HL-60 (cell line): ENCODE measurements around the gene ADAMTSL3.

Source experiments
- DNase-seq, 2 experiments: peaks; one replicate each; pipeline ENCODE4 v3.0.0-alpha.2; 2010 to 2020; ENCODE audit warnings: low read depth in 1 of 2, low spot score in 1 of 2
- H3K27ac ChIP-seq: fragments of 250-450 bp; sonication (Bioruptor Pico); replicated peaks from 2 replicates; pipeline ENCODE4 v1.5.1; 2020; ENCODE audit warnings: mild to moderate bottlenecking, moderate library complexity
- H3K27me3 ChIP-seq: fragments of 250-450 bp; sonication (Bioruptor Pico); 2 replicates; pipeline ENCODE4 v1.5.1; 2021; ENCODE audit warnings: mild to moderate bottlenecking, moderate library complexity; ENCODE audit not compliant: insufficient read depth, poor library complexity, severe bottlenecking
- H3K4me3 ChIP-seq: replicated peaks from 2 replicates; pipeline ENCODE4 v1.5.1; 2011; ENCODE audit warnings: mild to moderate bottlenecking, control low read depth, low read length; ENCODE audit not compliant: insufficient read depth
- CTCF ChIP-seq: IDR thresholded peaks from one replicate; pipeline ENCODE4 v1.5.1; 2011; ENCODE audit warnings: low read length, control low read depth, inconsistent platforms; ENCODE audit not compliant: insufficient read depth
- GABPA ChIP-seq: IDR thresholded peaks from 2 replicates; pipeline ENCODE4 v1.6.1; 2012; ENCODE audit warnings: low read depth
- POLR2AphosphoS5 ChIP-seq: IDR thresholded peaks from 2 replicates; pipeline ENCODE4 v1.6.1; 2012; ENCODE audit warnings: low read depth
- SPI1 ChIP-seq: IDR thresholded peaks from 2 replicates; pipeline ENCODE4 v1.6.1; 2012; ENCODE audit warnings: low read depth, mild to moderate bottlenecking, borderline replicate concordance
- TF ChIP-seq, protein P1 (sequence below): IDR thresholded peaks from 2 replicates; pipeline ENCODE4 v1.6.1; 2012; ENCODE audit warnings: low read depth; ENCODE audit not compliant: insufficient replicate concordance

The ADAMTSL3 gene

DNA sequence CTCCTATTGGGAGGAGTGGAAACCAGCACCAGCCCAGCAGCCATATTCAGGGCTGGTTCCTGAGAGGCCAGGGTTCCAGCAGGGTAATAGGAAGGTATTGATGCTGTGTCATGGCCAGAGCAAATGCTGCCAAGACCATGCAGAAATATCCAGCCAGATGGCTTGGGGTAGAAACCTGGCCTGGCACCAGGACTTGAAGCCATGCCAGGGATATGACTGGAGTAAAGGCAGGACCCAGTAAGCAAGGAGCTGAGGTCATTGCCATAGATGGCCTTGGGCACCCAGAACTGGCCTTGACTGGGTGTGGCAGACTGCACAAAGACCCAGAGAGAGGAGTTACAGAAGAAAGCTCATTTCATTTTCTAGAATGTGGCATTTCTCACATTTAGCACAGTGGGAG is 324.1 kb downstream of the ADAMTSL3 start:
- Histone ChIP-seq H3K27me3 (no peaks in the 10 kb centered on the region), H3K27ac (no peak overlapping the region), H3K4me3 (no peak overlapping the region)
- no peak for TF ChIP-seq SPI1
- no peak for TF ChIP-seq GABPA
- TF ChIP-seq POLR2AphosphoS5: no peak
- TF ChIP-seq, protein P1, sequence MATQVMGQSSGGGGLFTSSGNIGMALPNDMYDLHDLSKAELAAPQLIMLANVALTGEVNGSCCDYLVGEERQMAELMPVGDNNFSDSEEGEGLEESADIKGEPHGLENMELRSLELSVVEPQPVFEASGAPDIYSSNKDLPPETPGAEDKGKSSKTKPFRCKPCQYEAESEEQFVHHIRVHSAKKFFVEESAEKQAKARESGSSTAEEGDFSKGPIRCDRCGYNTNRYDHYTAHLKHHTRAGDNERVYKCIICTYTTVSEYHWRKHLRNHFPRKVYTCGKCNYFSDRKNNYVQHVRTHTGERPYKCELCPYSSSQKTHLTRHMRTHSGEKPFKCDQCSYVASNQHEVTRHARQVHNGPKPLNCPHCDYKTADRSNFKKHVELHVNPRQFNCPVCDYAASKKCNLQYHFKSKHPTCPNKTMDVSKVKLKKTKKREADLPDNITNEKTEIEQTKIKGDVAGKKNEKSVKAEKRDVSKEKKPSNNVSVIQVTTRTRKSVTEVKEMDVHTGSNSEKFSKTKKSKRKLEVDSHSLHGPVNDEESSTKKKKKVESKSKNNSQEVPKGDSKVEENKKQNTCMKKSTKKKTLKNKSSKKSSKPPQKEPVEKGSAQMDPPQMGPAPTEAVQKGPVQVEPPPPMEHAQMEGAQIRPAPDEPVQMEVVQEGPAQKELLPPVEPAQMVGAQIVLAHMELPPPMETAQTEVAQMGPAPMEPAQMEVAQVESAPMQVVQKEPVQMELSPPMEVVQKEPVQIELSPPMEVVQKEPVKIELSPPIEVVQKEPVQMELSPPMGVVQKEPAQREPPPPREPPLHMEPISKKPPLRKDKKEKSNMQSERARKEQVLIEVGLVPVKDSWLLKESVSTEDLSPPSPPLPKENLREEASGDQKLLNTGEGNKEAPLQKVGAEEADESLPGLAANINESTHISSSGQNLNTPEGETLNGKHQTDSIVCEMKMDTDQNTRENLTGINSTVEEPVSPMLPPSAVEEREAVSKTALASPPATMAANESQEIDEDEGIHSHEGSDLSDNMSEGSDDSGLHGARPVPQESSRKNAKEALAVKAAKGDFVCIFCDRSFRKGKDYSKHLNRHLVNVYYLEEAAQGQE: no peak
- no peak for TF ChIP-seq CTCF
- no peak for DNase-seq

- TF ChIP-seq GABPA (no peak), CTCF (no peak), POLR2AphosphoS5 (no peak), SPI1 (no peak)
- TF ChIP-seq, protein P1: no peak
These were observed 324.7 kb downstream of the ADAMTSL3 start for GRCh38 chr15:83978588-83978987.

DNA sequence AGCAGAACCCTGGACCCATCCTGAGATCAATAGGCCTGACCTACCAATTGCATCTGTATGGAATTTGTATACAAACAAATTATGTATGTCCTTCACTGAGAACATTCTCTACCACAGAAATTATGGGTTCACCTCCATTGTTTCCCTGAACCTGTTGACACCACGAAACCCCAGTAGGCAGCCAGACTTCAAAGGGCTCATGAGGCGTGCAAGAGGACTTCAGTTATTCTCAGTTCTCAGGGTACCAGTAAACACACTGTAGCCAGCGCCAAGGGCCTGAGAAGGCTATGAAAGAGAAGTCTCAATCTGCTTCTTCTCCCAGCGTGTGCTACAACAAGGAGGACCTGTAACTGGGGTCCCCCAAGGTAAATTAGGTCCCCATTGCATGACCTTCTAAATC is 326.7 kb downstream of the ADAMTSL3 start:
- no peak overlapping the region for H3K4me3 ChIP-seq
- no peaks in the 10 kb centered on the region for H3K27me3 ChIP-seq
- DNase-seq: no peak
- TF ChIP-seq GABPA: no peak
- no peak overlapping the region for H3K27ac ChIP-seq

More at GRCh38 chr15:83978588-83978987, 324.7 kb downstream of the ADAMTSL3 start:
- no peak for DNase-seq
- no peak overlapping the region for H3K27ac ChIP-seq
- no peak overlapping the region for H3K4me3 ChIP-seq
- H3K27me3 ChIP-seq: no peaks in the 10 kb centered on the region

DNA sequence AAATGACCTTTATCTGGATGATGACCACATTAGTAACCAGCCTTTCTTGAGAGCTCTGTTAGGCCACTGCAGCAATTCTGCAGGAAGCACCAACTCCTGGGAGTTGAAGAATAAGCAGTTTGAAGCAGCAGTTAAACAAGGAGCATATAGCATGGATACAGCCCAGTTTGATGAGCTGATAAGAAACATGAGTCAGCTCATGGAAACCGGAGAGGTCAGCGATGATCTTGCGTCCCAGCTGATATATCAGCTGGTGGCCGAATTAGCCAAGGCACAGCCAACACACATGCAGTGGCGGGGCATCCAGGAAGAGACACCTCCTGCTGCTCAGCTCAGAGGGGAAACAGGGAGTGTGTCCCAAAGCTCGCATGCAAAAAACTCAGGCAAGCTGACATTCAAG is 328.8 kb downstream of the ADAMTSL3 start:
- no peak overlapping the region for H3K4me3 ChIP-seq
- DNase-seq: no peak
- TF ChIP-seq CTCF (no peak), SPI1 (no peak), POLR2AphosphoS5 (no peak), GABPA (no peak)
- TF ChIP-seq, protein P1: no peak
- H3K27ac ChIP-seq: no peak overlapping the region
- H3K27me3 ChIP-seq: no peaks in the 10 kb centered on the region
